ENCODE measurements around the gene RLN1.

RLN1 gene

DNA sequence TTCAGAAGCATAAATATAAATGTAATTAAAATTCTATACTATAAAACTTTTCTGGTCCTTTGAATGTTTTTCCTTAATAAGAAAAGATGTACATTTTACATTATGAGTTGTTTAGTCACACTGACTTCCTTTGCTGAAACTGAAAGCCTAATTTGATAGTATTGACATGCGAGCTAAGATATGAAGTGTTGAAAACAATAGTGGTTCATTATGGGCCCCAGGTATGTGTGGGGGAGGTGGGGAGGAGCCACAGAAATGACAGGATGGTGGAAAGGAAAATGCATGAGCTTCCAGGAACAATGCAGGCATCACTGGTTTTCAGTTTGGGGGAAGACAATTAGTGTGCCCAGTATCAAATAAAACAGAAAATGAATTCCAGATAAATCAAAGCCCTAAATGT, 35.4 kb upstream of the RLN1 start:
- TF ChIP-seq, protein P1, sequence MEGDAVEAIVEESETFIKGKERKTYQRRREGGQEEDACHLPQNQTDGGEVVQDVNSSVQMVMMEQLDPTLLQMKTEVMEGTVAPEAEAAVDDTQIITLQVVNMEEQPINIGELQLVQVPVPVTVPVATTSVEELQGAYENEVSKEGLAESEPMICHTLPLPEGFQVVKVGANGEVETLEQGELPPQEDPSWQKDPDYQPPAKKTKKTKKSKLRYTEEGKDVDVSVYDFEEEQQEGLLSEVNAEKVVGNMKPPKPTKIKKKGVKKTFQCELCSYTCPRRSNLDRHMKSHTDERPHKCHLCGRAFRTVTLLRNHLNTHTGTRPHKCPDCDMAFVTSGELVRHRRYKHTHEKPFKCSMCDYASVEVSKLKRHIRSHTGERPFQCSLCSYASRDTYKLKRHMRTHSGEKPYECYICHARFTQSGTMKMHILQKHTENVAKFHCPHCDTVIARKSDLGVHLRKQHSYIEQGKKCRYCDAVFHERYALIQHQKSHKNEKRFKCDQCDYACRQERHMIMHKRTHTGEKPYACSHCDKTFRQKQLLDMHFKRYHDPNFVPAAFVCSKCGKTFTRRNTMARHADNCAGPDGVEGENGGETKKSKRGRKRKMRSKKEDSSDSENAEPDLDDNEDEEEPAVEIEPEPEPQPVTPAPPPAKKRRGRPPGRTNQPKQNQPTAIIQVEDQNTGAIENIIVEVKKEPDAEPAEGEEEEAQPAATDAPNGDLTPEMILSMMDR (IDR thresholded peaks at IDR 0.05), result no peak

DNA sequence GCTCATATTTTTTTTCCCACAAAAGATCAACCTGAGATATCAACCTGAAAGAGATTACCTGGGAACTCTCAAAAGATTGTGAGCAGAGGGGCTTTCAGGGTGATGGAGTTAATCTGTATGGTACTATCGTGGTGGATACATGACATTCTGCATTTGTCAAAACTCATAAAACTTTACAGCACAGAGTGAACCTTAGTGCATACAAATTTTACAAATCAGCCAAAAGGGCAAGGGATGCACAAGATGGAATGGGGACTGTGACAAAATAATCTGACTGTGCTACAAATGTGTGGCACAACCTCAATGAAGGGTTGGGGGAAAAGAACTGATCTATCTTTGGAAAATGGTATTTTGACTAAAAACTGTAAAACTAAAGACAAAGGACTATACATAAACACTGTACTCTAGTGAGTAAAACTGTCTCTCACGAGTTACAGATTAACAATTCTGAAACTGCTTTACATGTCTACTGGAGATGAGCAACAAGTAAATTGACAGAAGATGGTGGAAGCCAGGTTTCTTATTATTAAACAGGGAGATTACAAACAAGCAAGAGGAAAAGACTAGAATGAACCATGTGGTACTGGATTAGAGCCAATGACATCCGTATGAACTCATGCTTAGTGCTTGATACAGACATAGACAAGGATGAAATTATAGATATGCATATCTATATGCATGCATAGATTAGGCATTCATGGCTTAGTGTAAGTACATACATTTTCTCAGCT, 24.8 kb upstream of the RLN1 start:
- TF ChIP-seq, protein P1 (IDR thresholded peaks at IDR 0.05), result no peak

DNA sequence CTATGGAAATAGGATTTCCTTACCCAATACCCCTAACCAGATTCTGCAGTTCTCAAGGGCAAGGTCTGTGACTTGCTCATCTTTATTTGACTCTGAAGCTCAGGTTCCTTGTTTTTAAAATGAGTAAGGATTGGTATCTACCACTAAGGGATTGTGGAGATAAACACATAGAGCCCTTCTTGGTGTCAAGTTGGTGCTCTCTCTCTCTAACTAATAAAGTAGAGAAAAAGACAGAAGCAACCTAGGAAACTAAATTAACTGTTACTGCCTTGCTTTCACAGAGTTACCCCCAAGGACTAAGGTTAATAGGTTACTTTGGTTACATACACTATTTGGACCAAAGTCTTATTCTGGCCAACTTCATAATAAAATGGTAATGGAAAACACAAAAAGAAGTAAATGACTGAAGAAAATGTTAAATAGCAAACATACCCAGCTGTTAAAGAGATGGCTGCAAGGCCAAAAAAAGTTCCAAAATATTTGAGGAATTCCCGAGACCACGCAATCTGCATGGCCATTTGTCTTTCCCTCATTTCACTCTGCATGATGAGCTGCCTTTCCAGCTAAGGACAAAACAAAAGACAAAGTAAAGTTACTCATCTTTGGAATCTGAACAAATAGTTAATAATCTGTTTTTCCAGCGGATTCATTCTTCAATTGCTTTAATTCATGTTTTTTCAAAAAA, 21.8 kb upstream of the RLN1 start:
- TF ChIP-seq, protein P1 (IDR thresholded peaks at IDR 0.05), result no peak

DNA sequence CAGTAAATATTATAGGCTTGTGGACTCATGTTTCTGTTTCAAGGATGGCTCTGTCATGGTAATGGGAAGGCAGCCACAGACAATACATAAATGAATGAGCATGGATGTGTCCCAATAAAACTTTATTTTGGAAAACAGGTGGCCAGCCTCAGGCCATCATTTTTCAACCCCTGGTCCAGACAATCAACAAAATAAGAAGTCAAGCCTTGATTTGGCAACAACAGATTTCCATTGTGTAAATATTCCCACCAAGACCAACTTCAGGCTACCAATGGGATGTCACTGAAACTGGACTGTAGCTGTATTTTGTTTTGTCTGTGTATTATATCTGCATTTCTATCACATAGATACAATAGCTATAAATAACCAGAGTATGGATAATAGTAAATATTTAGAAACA, 20.7 kb upstream of the RLN1 start:
- TF ChIP-seq, protein P1 (IDR thresholded peaks at IDR 0.05), result no peak

DNA sequence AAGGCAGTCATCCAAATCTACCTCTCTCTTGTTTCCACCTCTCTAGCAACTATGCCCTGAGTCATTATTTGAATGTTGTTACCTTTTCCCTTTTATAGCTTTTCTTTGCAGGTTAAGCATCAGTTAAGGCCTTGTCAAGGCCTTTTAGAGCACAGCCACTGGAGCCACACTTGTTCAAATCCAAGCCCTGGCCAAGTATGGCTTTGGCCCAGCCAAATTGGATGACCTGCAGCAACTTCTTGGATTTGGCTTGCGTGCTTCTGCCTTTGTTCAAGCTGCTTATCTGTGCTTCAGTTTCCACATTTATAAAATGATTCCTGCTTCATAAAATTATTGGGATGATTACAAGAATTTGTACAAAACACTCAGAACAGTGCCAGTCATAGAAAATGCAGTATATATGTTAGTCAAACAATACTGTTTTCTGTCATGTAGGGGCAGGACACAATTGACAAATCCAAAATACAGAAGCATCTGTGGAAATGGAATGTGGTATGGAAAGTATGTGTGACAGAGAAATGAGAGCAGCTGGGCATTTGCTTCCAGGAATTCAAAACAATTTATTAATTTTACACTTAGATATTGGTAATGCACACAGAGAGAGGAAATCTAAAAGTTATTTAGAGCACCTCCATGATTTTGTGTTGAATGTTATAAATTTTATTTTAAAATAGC, 17.9 kb upstream of the RLN1 start:
- TF ChIP-seq, protein P1 (IDR thresholded peaks at IDR 0.05), result no peak

DNA sequence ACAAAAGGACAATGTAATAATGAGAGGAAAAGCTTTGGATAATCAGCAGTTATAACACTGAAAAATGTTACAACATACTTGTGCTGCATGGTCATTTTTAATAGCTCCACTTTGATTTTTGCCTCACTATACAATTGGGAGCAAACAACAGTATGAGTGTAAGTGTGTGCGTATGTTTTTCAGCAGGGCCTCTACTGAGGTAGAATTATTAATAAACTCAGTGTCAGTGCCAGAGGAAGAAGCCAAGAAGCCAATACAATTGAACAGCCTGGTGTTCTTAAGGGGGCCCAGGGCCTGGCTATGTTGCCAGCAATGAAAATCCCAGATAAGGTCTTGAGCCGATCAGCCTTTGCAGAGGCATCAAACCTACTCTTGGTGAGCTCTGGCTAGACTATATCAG, 16.1 kb upstream of the RLN1 start:
- TF ChIP-seq, protein P1 (IDR thresholded peaks at IDR 0.05), result no peak

DNA sequence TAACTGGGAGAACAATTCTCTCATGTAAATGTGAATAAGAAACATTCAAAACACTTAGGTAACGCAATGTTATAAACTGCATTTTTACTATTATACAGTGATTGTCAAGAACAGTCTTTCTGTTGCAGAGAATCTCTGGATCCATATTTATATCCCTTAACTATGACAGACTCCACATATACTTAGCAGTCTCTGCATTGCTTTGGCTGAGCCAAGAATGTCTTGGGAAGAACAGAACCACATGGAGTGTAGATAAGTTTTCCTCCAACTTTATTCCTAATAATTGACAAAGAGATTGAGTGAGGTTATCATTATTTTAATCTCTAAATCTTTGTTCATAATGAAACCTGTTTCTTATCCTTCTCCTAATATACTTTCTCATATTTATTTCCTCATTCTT, 15.6 kb upstream of the RLN1 start:
- TF ChIP-seq, protein P1 (IDR thresholded peaks at IDR 0.05), result no peak
